Endothelial cell (in vitro differentiated cells): Measurements from ENCODE around the gene CD200R1L. TPM values are rescaled to one million over a fixed set of nuclear protein-coding genes. Genes with fewer than 3 reads are reported as not detected.

Source experiments
- DNase-seq: peaks from one replicate; pipeline ENCODE4 v3.0.0; 2021; ENCODE audit warnings: low spot score
- H3K27ac Mint-ChIP-seq: one replicate; pipeline ENCODE4 v1.8.0; 2021; ENCODE audit warnings: mixed read lengths, inconsistent platforms; ENCODE audit not compliant: unreplicated experiment
- H3K27me3 Mint-ChIP-seq: one replicate; pipeline ENCODE4 v1.8.0; 2021; ENCODE audit warnings: mild to moderate bottlenecking, moderate library complexity, mixed read lengths, inconsistent platforms; ENCODE audit not compliant: unreplicated experiment
- H3K36me3 Mint-ChIP-seq: one replicate; pipeline ENCODE4 v1.8.0; 2021; ENCODE audit warnings: mild to moderate bottlenecking, low read depth, mixed read lengths, inconsistent platforms; ENCODE audit not compliant: unreplicated experiment
- H3K4me1 Mint-ChIP-seq: one replicate; pipeline ENCODE4 v1.8.0; 2021; ENCODE audit warnings: mild to moderate bottlenecking, mixed read lengths, inconsistent platforms; ENCODE audit not compliant: unreplicated experiment
- H3K4me3 Mint-ChIP-seq: one replicate; pipeline ENCODE4 v1.8.0; 2021; ENCODE audit warnings: mild to moderate bottlenecking, mixed read lengths, inconsistent platforms; ENCODE audit not compliant: unreplicated experiment
- H3K9me3 Mint-ChIP-seq: one replicate; pipeline ENCODE4 v1.8.0; 2021; ENCODE audit warnings: mixed read lengths, inconsistent platforms; ENCODE audit not compliant: unreplicated experiment
- total RNA-seq: library from RNA; stranded (reverse); fragmentation: NEBNext Ultra II Directional; extraction: Animal tissue kit (Norgen Biotek cat#: 25700); gene quantifications from one replicate; pipeline ENCODE4 v1.2.1, GENCODE V29; 2021; ENCODE audit not compliant: unreplicated experiment
- TF ChIP-seq, protein P1 (sequence below): fragments of 200-600 bp; sonication (generic); IDR thresholded peaks from one replicate; pipeline ENCODE4 v1.5.0; 2021; ENCODE audit warnings: antibody characterized with exemption; ENCODE audit not compliant: unreplicated experiment

The CD200R1L gene
- total RNA-seq, 1 donor from 2014 or later = not detected

DNA sequence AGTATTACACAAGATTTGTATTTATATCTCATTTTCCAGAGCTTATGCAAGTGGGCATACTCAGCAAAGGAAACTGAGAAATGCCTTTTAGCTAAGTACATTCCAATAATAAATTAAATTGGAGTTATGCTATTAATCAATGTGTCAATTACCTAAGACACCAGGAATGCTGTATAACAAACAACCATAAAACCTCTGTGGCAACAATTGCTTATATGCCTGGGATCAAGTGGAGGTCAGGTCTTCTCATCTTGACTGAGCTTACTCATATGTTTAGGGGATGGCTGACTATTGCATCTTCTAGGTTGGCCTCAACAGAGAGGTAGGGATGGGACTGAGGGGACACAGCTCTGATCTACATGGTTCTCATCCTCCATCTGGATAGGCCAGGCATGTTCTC lies 30.7 kb downstream of the CD200R1L start:
- TF ChIP-seq, protein P1, sequence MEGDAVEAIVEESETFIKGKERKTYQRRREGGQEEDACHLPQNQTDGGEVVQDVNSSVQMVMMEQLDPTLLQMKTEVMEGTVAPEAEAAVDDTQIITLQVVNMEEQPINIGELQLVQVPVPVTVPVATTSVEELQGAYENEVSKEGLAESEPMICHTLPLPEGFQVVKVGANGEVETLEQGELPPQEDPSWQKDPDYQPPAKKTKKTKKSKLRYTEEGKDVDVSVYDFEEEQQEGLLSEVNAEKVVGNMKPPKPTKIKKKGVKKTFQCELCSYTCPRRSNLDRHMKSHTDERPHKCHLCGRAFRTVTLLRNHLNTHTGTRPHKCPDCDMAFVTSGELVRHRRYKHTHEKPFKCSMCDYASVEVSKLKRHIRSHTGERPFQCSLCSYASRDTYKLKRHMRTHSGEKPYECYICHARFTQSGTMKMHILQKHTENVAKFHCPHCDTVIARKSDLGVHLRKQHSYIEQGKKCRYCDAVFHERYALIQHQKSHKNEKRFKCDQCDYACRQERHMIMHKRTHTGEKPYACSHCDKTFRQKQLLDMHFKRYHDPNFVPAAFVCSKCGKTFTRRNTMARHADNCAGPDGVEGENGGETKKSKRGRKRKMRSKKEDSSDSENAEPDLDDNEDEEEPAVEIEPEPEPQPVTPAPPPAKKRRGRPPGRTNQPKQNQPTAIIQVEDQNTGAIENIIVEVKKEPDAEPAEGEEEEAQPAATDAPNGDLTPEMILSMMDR = no peak
- Mint-ChIP-seq H3K4me1 (peaks cover 15% of the 10 kb centered on the region), H3K4me3 (no peak overlapping the region), H3K9me3 (no peaks in the 10 kb centered on the region), H3K36me3 (no peaks in the 10 kb centered on the region), H3K27me3 (no peaks in the 10 kb centered on the region), H3K27ac (no peak overlapping the region)
- no peak for DNase-seq

DNA sequence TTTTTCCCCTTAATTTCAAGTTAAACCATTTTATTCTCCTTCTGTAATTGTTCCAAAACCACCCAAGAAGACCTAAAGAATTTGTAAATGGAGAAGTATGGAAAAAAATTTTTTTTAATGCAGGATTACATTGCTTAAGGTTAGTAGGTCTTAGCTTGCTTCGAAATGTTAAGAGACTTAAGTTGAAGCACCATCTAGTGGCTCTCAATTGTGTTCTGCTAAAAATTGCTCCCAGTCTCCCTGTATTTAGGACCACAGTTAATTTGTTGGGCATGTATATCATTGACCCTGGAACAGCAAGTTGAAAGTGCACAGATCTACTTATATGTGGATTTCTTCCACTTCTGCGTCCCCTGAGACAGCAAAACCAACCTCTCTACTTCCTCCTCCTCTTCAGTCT lies 32.4 kb downstream of the CD200R1L start:
- TF ChIP-seq, protein P1 = no peak
- peaks cover 15% of the 10 kb centered on the region for H3K4me1 Mint-ChIP-seq
- no peaks in the 10 kb centered on the region for H3K9me3 Mint-ChIP-seq
- no peak overlapping the region for H3K4me3 Mint-ChIP-seq
- no peak for DNase-seq
- no peaks in the 10 kb centered on the region for H3K36me3 Mint-ChIP-seq
- no peaks in the 10 kb centered on the region for H3K27me3 Mint-ChIP-seq
- H3K27ac Mint-ChIP-seq = no peak overlapping the region

DNA sequence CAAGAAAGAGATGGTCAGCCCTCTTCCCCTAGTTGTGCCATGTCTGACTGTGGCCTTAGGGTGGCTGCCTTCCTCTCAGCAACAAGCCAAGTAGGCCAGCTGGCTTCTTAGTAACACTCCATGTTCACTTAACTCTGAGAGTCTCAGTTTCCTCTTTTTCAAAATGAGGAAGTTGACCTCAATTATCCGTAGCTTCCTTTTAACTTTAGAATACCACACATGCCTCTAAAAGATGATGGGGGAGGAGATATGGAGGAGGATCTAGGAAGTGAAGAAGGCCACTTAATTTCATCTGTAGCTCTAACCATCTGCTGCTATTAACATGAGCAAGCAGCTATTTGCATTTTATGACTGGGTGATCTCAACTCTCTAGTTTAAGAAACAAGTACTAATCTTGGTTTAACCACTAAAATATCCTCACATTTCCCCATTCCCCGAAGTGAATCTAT lies 32.9 kb downstream of the CD200R1L start:
- no peak overlapping the region for H3K27ac Mint-ChIP-seq
- peaks cover 20% of the 10 kb centered on the region for H3K4me1 Mint-ChIP-seq
- no peaks in the 10 kb centered on the region for H3K36me3 Mint-ChIP-seq
- no peak for DNase-seq
- TF ChIP-seq, protein P1 = no peak
- H3K27me3 Mint-ChIP-seq = no peaks in the 10 kb centered on the region
- no peaks in the 10 kb centered on the region for H3K9me3 Mint-ChIP-seq
- no peak overlapping the region for H3K4me3 Mint-ChIP-seq

DNA sequence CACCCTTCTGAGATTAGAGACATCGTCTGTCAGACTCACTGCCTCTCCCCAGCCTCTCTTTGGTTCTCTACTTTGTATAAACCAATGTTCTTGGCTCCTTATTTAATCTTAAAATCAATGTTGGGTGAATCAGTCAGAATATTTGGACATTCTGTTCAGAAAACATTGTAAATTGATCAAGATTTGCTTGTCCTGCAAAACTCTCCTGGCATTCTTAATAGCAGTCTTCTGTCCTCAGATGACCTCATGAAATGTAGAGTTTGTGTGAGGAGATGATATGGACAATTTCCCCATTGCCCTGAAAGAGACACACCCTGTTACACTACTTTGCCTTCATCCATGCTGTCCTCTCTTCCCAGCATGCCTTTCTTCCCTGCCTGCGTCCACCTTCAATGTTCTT lies 33.6 kb downstream of the CD200R1L start:
- TF ChIP-seq, protein P1 = no peak
- Mint-ChIP-seq H3K27me3 (no peaks in the 10 kb centered on the region), H3K9me3 (no peaks in the 10 kb centered on the region), H3K4me1 (peaks cover 21% of the 10 kb centered on the region), H3K27ac (no peak overlapping the region), H3K36me3 (no peaks in the 10 kb centered on the region), H3K4me3 (no peak overlapping the region)
- DNase-seq = no peak

DNA sequence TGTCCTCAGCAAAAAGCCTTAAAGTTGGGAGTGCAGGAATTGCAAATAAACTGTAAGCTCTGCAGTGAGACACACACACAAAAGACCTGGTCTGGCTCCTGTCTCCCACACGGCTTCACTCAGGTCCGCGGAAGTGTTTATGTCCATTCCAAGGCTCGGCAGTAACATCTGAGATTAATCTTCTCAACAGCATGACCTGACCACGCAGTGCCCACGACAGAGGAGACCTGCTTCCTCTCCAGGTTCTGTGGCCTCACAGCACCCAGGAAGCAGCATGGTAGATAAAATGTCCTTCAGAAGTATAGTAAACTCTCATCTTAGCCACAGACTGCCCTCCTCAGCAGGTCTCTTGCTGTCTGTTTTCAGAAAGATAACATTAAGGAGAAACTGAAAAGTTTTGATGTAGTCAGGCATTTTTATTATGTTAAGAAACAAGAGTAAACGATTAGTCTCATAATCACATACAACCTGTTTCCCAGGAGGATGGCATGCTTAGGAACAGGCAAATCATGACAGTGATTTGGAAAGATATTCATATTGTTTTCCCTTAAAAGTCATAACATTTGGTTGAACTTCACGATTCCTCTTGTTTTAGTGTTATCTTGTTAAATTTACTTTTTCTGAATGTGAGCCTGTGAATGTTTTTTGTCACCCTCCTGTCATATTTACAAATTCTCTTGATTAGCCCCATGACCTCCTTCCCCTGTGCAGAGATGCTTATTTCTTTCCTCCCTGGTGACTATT lies 34.6 kb downstream of the CD200R1L start:
- Mint-ChIP-seq H3K27me3 (no peaks in the 10 kb centered on the region), H3K27ac (no peak overlapping the region), H3K4me1 (peaks cover 21% of the 10 kb centered on the region), H3K4me3 (no peak overlapping the region), H3K36me3 (no peaks in the 10 kb centered on the region), H3K9me3 (no peaks in the 10 kb centered on the region)
- no peak for DNase-seq
- TF ChIP-seq, protein P1 = no peak
